Measurements from ENCODE around the gene DARS1. TPM values are rescaled to one million over a fixed set of nuclear protein-coding genes. Genes with fewer than 3 reads are reported as not detected.

Gene DARS1
- total RNA-seq, 1 donor from 2014 or later, result 109 TPM

- intact Hi-C loops (cut with micrococcal nuclease), result loop anchor here (1.0 to 5.0 kb wide), 3 partner anchors 34 to 434 kb away; partner anchors contain the start of gene CXCR4
These were observed 36.6 kb downstream of the DARS1 start for GRCh38 chr2:135948642-135949355.

DNA sequence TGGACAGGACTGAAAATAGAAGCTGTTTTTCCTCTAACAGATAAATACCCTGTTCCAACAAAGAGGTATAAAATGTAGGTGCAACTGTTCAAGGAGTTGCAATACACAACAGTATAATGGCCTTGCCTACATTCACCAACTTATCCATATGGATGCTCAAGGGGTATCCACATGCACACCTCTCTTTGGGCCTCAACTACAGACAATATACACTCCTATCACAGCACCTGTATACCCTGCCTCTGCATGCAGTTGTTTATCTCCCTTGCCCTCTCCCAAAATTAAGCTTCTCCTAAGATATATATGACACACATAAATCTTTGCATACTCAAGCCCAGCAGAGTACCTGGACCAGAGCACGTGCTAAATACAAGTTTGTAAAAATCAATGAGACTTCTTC, 37.3 kb downstream of the DARS1 start:
- intact Hi-C loops (cut with micrococcal nuclease), result loop anchor here (1.0 to 5.0 kb wide), 2 partner anchors 34 to 170 kb away; partner anchors contain the start of gene CXCR4

GRCh38 chr2:135947483-135947882, 37.9 kb downstream of the DARS1 start:
- intact Hi-C loops (cut with micrococcal nuclease), result loop anchor here (5.0 kb wide), 1 partner anchor 35 kb away; no protein-coding TSS in a partner anchor

DNA sequence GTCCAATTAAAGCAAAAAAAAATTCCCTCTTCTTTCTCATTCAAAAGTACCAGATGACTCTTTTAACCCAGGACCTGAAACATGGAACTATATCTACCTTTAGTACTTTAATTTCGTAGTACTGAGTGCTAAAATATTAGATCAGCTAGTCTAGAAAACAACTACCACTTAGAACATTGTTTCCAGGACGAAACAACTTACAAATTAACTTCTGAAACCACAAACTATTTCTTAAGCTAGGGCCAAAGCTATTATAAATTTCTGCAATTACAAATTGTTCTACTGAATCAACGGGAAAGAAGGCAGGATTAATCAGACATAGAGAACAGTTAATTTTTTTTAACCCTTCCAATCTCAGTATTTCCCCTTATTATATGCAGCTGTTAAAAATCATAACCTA, 39.9 kb downstream of the DARS1 start:
- intact Hi-C loops (cut with micrococcal nuclease), result loop anchor here (5.0 kb wide), 1 partner anchor 37 kb away; no protein-coding TSS in a partner anchor

DNA sequence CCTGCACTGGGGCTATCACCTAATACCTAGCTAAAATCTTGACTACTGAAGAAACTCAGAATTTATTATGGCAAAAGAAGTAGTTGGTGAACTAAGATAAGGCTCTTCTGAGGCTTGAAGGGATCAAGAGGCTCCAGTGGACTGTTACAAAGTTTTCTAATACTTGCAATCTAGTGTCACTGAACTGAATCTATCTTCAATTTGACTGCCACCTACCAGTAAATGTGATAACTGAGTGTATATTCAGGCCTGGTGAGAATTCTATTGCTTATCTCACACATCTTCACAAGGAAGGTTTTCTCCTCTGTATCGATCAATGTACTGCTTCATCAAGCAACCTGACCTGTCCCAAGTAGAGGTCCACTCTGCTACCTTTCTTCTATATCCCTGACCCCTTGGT, 40.8 kb downstream of the DARS1 start:
- intact Hi-C loops (cut with micrococcal nuclease), result loop anchor here (5.0 kb wide), 1 partner anchor 38 kb away; no protein-coding TSS in a partner anchor

- intact Hi-C loops (cut with micrococcal nuclease), result no loop called here
These were observed 42.3 kb downstream of the DARS1 start for GRCh38 chr2:135942936-135943688.

GRCh38 chr2:135936524-135936923, 48.9 kb downstream of the DARS1 start:
- intact Hi-C loops (cut with micrococcal nuclease), result loop anchor here (2.0 kb wide), 1 partner anchor 16 kb away; no protein-coding TSS in a partner anchor

DNA sequence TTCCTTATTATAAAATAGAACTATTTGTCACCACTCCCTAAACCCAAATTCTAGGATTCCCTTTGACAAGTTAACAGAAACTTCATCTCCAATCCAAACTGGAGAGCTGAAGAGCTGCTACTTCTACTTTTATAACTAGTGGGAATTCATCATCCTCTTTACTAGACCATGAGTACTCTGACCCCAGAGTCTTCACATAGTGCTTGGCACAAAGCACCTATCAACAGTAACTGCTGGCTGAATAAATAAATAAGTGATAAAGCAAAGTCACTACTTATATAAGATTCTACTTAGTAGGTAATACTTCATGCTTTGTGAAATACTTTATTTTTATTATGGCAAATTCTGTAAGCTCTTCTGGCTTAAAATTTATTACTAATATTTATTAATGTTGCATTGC, 49.5 kb downstream of the DARS1 start:
- intact Hi-C loops (cut with micrococcal nuclease), result loop anchor here (2.0 kb wide), 1 partner anchor 17 kb away; no protein-coding TSS in a partner anchor

- intact Hi-C loops (cut with micrococcal nuclease), result no loop called here
These were observed 53.5 kb downstream of the DARS1 start for GRCh38 chr2:135931776-135932443.

- intact Hi-C loops (cut with micrococcal nuclease), result loop anchor here (5.0 kb wide), 1 partner anchor 36 kb away; no protein-coding TSS in a partner anchor
These were observed 58.8 kb downstream of the DARS1 start for GRCh38 chr2:135926605-135927004.

- intact Hi-C loops (cut with micrococcal nuclease), result loop anchor here (5.0 kb wide), 1 partner anchor 37 kb away; no protein-coding TSS in a partner anchor
These were observed 59.9 kb downstream of the DARS1 start for GRCh38 chr2:135925571-135925970.

DNA sequence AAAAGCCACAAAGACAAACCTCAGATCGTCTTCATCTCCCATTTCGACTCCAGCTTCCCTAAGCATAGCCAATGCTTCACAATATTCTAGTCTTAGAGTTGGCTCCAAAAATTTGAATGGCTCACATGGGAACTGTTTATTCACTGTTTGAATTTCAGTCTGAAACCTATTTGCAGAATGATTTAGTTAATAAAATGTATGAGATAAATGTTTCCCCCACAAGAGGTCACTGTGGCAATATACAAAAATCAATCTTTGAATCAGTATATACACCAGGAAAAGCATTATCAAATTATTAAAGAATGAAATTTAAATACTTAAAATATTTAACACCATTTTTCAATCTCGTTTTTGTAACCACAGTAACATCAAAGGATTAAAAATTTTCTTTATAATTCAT, 69.2 kb downstream of the DARS1 start:
- intact Hi-C loops (cut with micrococcal nuclease), result loop anchor here (1.0 to 2.0 kb wide), 7 partner anchors 141 to 468 kb away; no protein-coding TSS in a partner anchor

GRCh38 chr2:135914485-135914884, 70.9 kb downstream of the DARS1 start:
- intact Hi-C loops (cut with micrococcal nuclease), result loop anchor here (5.0 kb wide), 3 partner anchors 323 to 1923 kb away; no protein-coding TSS in a partner anchor

DNA sequence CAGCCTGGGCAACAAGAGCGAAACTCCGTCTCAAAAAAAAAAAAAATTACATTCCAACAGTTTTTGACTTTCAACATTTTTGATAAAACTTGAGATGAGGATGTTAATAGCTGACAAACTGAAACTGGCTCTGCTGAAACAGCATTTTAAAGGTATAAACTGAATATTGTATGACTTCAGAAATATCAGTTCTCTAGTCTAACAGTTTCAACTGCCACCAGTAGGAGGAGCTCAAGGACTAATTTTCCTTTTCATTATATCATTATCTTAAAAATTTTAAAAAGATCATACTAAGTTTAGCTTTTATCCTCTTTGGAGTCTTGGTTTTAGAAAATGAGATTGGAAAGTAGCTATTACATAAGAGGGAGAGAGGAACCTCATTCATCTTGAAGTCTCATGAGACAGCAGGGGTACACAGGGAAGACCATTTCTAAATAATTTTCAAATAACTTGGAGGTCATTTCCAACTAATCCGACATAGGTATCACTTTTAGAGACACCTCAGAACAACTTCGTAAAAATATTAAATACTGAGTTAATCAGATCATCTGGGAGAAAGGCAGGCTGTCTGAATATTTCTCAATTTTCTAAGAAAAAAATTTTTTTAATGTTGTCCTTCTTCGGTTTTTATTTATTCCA, 71.6 kb downstream of the DARS1 start:
- intact Hi-C loops (cut with micrococcal nuclease), result loop anchor here (1.0 to 5.0 kb wide), 7 partner anchors 38 to 1923 kb away; partner anchors contain the start of genes DARS1 and MCM6

GRCh38 chr2:135909976-135910375, 75.5 kb downstream of the DARS1 start:
- intact Hi-C loops (cut with micrococcal nuclease), result loop anchor here (5.0 to 10.0 kb wide), 4 partner anchors 327 to 1927 kb away; no protein-coding TSS in a partner anchor

DNA sequence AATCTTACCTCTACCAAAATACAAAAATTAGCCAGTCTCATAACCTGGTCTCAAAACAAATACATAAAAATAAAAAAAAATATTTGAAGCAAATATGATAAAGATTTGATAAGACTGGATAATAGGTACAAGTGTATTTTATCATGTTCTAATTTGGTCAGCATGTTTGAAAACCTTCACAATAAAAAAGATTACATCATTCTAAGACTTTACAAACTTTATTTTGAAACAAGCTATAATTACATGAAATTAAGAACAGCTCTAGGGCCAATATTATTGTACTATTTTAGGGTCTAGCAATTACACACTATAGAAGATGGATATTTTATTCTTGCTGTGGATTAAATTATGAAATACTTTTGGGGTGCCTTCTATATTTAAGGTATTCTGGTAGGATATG, 79.7 kb downstream of the DARS1 start:
- intact Hi-C loops (cut with micrococcal nuclease), result loop anchor here (10.0 kb wide), 1 partner anchor 921 kb away; no protein-coding TSS in a partner anchor

GRCh38 chr2:135904341-135904989, 81.0 kb downstream of the DARS1 start:
- intact Hi-C loops (cut with micrococcal nuclease), result loop anchor here (10.0 kb wide), 1 partner anchor 920 kb away; no protein-coding TSS in a partner anchor

GRCh38 chr2:135903650-135904049, 81.8 kb downstream of the DARS1 start:
- intact Hi-C loops (cut with micrococcal nuclease), result loop anchor here (10.0 kb wide), 1 partner anchor 919 kb away; no protein-coding TSS in a partner anchor

DNA sequence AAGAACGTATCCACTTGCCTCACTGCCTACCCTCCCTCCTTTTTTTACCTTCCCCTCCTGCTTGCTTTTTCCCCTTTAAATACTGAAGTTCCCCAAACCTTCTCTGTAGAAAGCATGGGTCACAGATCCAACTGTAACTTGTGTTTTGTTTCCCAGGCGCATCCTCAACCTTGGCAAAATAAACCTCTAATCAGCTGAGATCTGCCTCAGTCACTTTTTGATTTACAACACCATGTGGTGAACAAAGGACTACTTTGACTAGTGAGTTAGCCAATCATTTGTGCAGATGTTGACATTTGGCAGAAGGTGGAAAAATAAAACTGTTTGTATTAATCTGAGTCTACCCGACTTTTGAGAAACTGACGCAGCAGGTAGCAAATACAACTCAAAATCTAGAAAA, 85.9 kb downstream of the DARS1 start:
- intact Hi-C loops (cut with micrococcal nuclease), result no loop called here
